ENCODE results near the gene PACSIN2. TPM values are rescaled to one million over a fixed set of nuclear protein-coding genes. Genes with fewer than 3 reads are reported as not detected.

PACSIN2 gene
- total RNA-seq, 6 experiments from 2014 or later = 21.4 to 67.0 (median 47.1) TPM

GRCh38 chr22:42984397-42984796, 30.6 kb downstream of the PACSIN2 start:
- ATAC-seq (no peak), DNase-seq (no peak)
- Histone ChIP-seq H3K27ac (no peak overlapping the region), H3K4me1 (no peaks in the 10 kb centered on the region), H3K9me3 (no peaks in the 10 kb centered on the region), H3K4me3 (no peak overlapping the region), H3K27me3 (no peaks in the 10 kb centered on the region), H3K36me3 (no peaks in the 10 kb centered on the region)
- WGBS (ENCODE audit: insufficient coverage, low coverage, low lambda C conversion rate, missing lambda C conversion rate) = 87% methylated on average over 2 of the region's 4 CpGs
- intact Hi-C loops (cut with DNase I) = loop anchor here in 1 of 2 donors (10.0 kb wide), 1 partner anchor 110 kb away; no protein-coding TSS in a partner anchor
- TF ChIP-seq CTCF (IDR thresholded peaks at IDR 0.05) = no peak
- TF ChIP-seq POLR2A (IDR thresholded peaks at IDR 0.05) = no peak

GRCh38 chr22:42983470-42983869, 31.5 kb downstream of the PACSIN2 start:
- no peak for ATAC-seq
- intact Hi-C loops (cut with DNase I) = loop anchor here in 1 of 2 donors (10.0 kb wide), 1 partner anchor 109 kb away; no protein-coding TSS in a partner anchor
- no peaks in the 10 kb centered on the region for H3K36me3 ChIP-seq

GRCh38 chr22:42979606-42980005, 35.3 kb downstream of the PACSIN2 start:
- no peak overlapping the region for H3K4me3 ChIP-seq
- ATAC-seq (no peak), DNase-seq (no peak)
- no peak overlapping the region for H3K27ac ChIP-seq
- H3K36me3 ChIP-seq = no peaks in the 10 kb centered on the region
- H3K4me1 ChIP-seq = peaks cover 0 to 7% (median 0%) of the 10 kb centered on the region in 4 donors
- WGBS (ENCODE audit: insufficient coverage, low coverage, low lambda C conversion rate, missing lambda C conversion rate) = 71% methylated on average over 4 of the region's 4 CpGs
- intact Hi-C loops (cut with DNase I) = loop anchor here in 1 of 2 donors (10.0 kb wide), 1 partner anchor 105 kb away; no protein-coding TSS in a partner anchor
- H3K9me3 ChIP-seq = no peaks in the 10 kb centered on the region
- TF ChIP-seq CTCF (IDR thresholded peaks at IDR 0.05) (no peak), POLR2A (IDR thresholded peaks at IDR 0.05) (no peak)
- H3K27me3 ChIP-seq = no peaks in the 10 kb centered on the region

More at GRCh38 chr22:42983470-42983869, 31.5 kb downstream of the PACSIN2 start:
- no peak for DNase-seq
- Histone ChIP-seq H3K27me3 (no peaks in the 10 kb centered on the region), H3K4me3 (no peak overlapping the region), H3K4me1 (peaks cover 0 to 3% (median 0%) of the 10 kb centered on the region in 4 donors), H3K9me3 (no peaks in the 10 kb centered on the region), H3K27ac (no peak overlapping the region)
- no peak for TF ChIP-seq POLR2A (IDR thresholded peaks at IDR 0.05)
- no peak for TF ChIP-seq CTCF (IDR thresholded peaks at IDR 0.05)

- Histone ChIP-seq H3K27me3 (no peaks in the 10 kb centered on the region), H3K4me1 (peaks cover 0 to 12% (median 2%) of the 10 kb centered on the region in 4 donors), H3K27ac (no peak overlapping the region), H3K4me3 (no peak overlapping the region), H3K9me3 (no peaks in the 10 kb centered on the region), H3K36me3 (no peaks in the 10 kb centered on the region)
- intact Hi-C loops (cut with DNase I) = no loop called here
- WGBS (ENCODE audit: insufficient coverage, low coverage, low lambda C conversion rate, missing lambda C conversion rate) = 35% methylated on average over 4 of the region's 5 CpGs
- TF ChIP-seq CTCF (IDR thresholded peaks at IDR 0.05) (no peak), POLR2A (IDR thresholded peaks at IDR 0.05) (no peak)
- DNase-seq (no peak), ATAC-seq (peak; percentile 28 to 68 (median 38))
Measured at GRCh38 chr22:42978453-42979103, 36.4 kb downstream of the PACSIN2 start.
